ENCODE results near the gene SLC43A1. TPM values are rescaled to one million over a fixed set of nuclear protein-coding genes. Genes with fewer than 3 reads are reported as not detected.

The SLC43A1 gene
- 1 to 10 TPM; 2.5 to 3.7 TPM for polyA plus RNA-seq

GRCh38 chr11:57515332-57516060 is at the start of gene SLC43A1:
SLC43A1 (minus strand) TSS chr11:57515702; CDS start chr11:57514111, 1,591 bp downstream.
- peaks cover 3 to 13% of the 10 kb centered on the region in 2 donors for H3K4me1 ChIP-seq (ENCODE audit: control insufficient read depth in 2 of 2, insufficient read depth in 2 of 2, low read length in 1 of 2)
- H3K27ac ChIP-seq (ENCODE audit: low read depth in 2 of 2, low read length in 1 of 2), result peak within 1 kb of the TSS; percentile 50 to 56
- H3K27me3 ChIP-seq (ENCODE audit: control insufficient read depth in 1 of 2, insufficient read depth in 2 of 2, low read length in 2 of 2), result no peaks in the 10 kb centered on the region
- no peaks in the 10 kb centered on the region for H3K9me3 ChIP-seq (ENCODE audit: control insufficient read depth in 2 of 2, insufficient read depth in 1 of 2, low read depth in 1 of 2, low read length in 1 of 2)
- WGBS, 2 donors, result 0% methylated on average over 60 to 66 of the region's 66 CpGs
- no peaks in the 10 kb centered on the region for H3K36me3 ChIP-seq (ENCODE audit: control insufficient read depth in 2 of 2, insufficient read depth in 2 of 2, low read length in 1 of 2)
- H3K4me3 ChIP-seq (ENCODE audit: low read depth in 1 of 2, low read length in 2 of 2), result peak within 1 kb of the TSS; percentile 59 to 72

GRCh38 chr11:57562596-57562995 is 47.1 kb upstream of the SLC43A1 start:
- Histone ChIP-seq H3K27ac (ENCODE audit: low read depth in 2 of 2, low read length in 1 of 2) (no peak overlapping the region), H3K4me3 (ENCODE audit: low read depth in 1 of 2, low read length in 2 of 2) (no peak overlapping the region), H3K36me3 (ENCODE audit: control insufficient read depth in 2 of 2, insufficient read depth in 2 of 2, low read length in 1 of 2) (peaks cover 0 to 4% of the 10 kb centered on the region in 2 donors), H3K9me3 (ENCODE audit: control insufficient read depth in 2 of 2, insufficient read depth in 1 of 2, low read depth in 1 of 2, low read length in 1 of 2) (no peaks in the 10 kb centered on the region), H3K4me1 (ENCODE audit: control insufficient read depth in 2 of 2, insufficient read depth in 2 of 2, low read length in 1 of 2) (peaks cover 2 to 5% of the 10 kb centered on the region in 2 donors), H3K27me3 (ENCODE audit: control insufficient read depth in 1 of 2, insufficient read depth in 2 of 2, low read length in 2 of 2) (no peaks in the 10 kb centered on the region)
- WGBS, 2 donors, result 51 to 71% methylated on average over 4 of the region's 4 CpGs

GRCh38 chr11:57560146-57560545 is 44.6 kb upstream of the SLC43A1 start:
- Histone ChIP-seq H3K36me3 (ENCODE audit: control insufficient read depth in 2 of 2, insufficient read depth in 2 of 2, low read length in 1 of 2) (peaks cover 0 to 9% of the 10 kb centered on the region in 2 donors), H3K4me1 (ENCODE audit: control insufficient read depth in 2 of 2, insufficient read depth in 2 of 2, low read length in 1 of 2) (peaks cover 2 to 3% of the 10 kb centered on the region in 2 donors), H3K4me3 (ENCODE audit: low read depth in 1 of 2, low read length in 2 of 2) (no peak overlapping the region), H3K27me3 (ENCODE audit: control insufficient read depth in 1 of 2, insufficient read depth in 2 of 2, low read length in 2 of 2) (no peaks in the 10 kb centered on the region), H3K9me3 (ENCODE audit: control insufficient read depth in 2 of 2, insufficient read depth in 1 of 2, low read depth in 1 of 2, low read length in 1 of 2) (no peaks in the 10 kb centered on the region), H3K27ac (ENCODE audit: low read depth in 2 of 2, low read length in 1 of 2) (no peak overlapping the region)
- 76 to 79% methylated on average over 4 of the region's 4 CpGs for WGBS, 2 donors

- no peaks in the 10 kb centered on the region for H3K9me3 ChIP-seq (ENCODE audit: control insufficient read depth in 2 of 2, insufficient read depth in 1 of 2, low read depth in 1 of 2, low read length in 1 of 2)
- H3K4me1 ChIP-seq (ENCODE audit: control insufficient read depth in 2 of 2, insufficient read depth in 2 of 2, low read length in 1 of 2), result no peaks in the 10 kb centered on the region
- H3K4me3 ChIP-seq (ENCODE audit: low read depth in 1 of 2, low read length in 2 of 2), result no peak overlapping the region
- no peak overlapping the region for H3K27ac ChIP-seq (ENCODE audit: low read depth in 2 of 2, low read length in 1 of 2)
- 66 to 77% methylated on average over 8 of the region's 8 CpGs for WGBS, 2 donors
- no peaks in the 10 kb centered on the region for H3K27me3 ChIP-seq (ENCODE audit: control insufficient read depth in 1 of 2, insufficient read depth in 2 of 2, low read length in 2 of 2)
- peaks cover 16 to 27% of the 10 kb centered on the region in 2 donors for H3K36me3 ChIP-seq (ENCODE audit: control insufficient read depth in 2 of 2, insufficient read depth in 2 of 2, low read length in 1 of 2)
Observed at GRCh38 chr11:57556041-57556440, 40.5 kb upstream of the SLC43A1 start.

- no peak overlapping the region for H3K27ac ChIP-seq (ENCODE audit: low read depth in 2 of 2, low read length in 1 of 2)
- peaks cover 16 to 27% of the 10 kb centered on the region in 2 donors for H3K36me3 ChIP-seq (ENCODE audit: control insufficient read depth in 2 of 2, insufficient read depth in 2 of 2, low read length in 1 of 2)
- H3K4me3 ChIP-seq (ENCODE audit: low read depth in 1 of 2, low read length in 2 of 2), result no peak overlapping the region
- no peaks in the 10 kb centered on the region for H3K4me1 ChIP-seq (ENCODE audit: control insufficient read depth in 2 of 2, insufficient read depth in 2 of 2, low read length in 1 of 2)
- WGBS, 2 donors, result 86 to 93% methylated on average over 2 of the region's 2 CpGs
- no peaks in the 10 kb centered on the region for H3K27me3 ChIP-seq (ENCODE audit: control insufficient read depth in 1 of 2, insufficient read depth in 2 of 2, low read length in 2 of 2)
- no peaks in the 10 kb centered on the region for H3K9me3 ChIP-seq (ENCODE audit: control insufficient read depth in 2 of 2, insufficient read depth in 1 of 2, low read depth in 1 of 2, low read length in 1 of 2)
Observed at GRCh38 chr11:57555393-57555792, 39.9 kb upstream of the SLC43A1 start.

- Histone ChIP-seq H3K4me3 (ENCODE audit: low read depth in 1 of 2, low read length in 2 of 2) (no peak overlapping the region), H3K27me3 (ENCODE audit: control insufficient read depth in 1 of 2, insufficient read depth in 2 of 2, low read length in 2 of 2) (no peaks in the 10 kb centered on the region), H3K4me1 (ENCODE audit: control insufficient read depth in 2 of 2, insufficient read depth in 2 of 2, low read length in 1 of 2) (no peaks in the 10 kb centered on the region), H3K9me3 (ENCODE audit: control insufficient read depth in 2 of 2, insufficient read depth in 1 of 2, low read depth in 1 of 2, low read length in 1 of 2) (no peaks in the 10 kb centered on the region), H3K27ac (ENCODE audit: low read depth in 2 of 2, low read length in 1 of 2) (no peak overlapping the region), H3K36me3 (ENCODE audit: control insufficient read depth in 2 of 2, insufficient read depth in 2 of 2, low read length in 1 of 2) (peaks cover 16 to 32% of the 10 kb centered on the region in 2 donors)
- WGBS, 2 donors, result 67 to 86% methylated on average over 5 of the region's 5 CpGs
Observed at GRCh38 chr11:57552479-57552878, 37.0 kb upstream of the SLC43A1 start.

- H3K9me3 ChIP-seq (ENCODE audit: control insufficient read depth in 2 of 2, insufficient read depth in 1 of 2, low read depth in 1 of 2, low read length in 1 of 2), result no peaks in the 10 kb centered on the region
- no peaks in the 10 kb centered on the region for H3K27me3 ChIP-seq (ENCODE audit: control insufficient read depth in 1 of 2, insufficient read depth in 2 of 2, low read length in 2 of 2)
- 75 to 91% methylated on average over 4 of the region's 4 CpGs for WGBS, 2 donors
- H3K36me3 ChIP-seq (ENCODE audit: control insufficient read depth in 2 of 2, insufficient read depth in 2 of 2, low read length in 1 of 2), result peaks cover 16 to 32% of the 10 kb centered on the region in 2 donors
- H3K27ac ChIP-seq (ENCODE audit: low read depth in 2 of 2, low read length in 1 of 2), result no peak overlapping the region
- no peaks in the 10 kb centered on the region for H3K4me1 ChIP-seq (ENCODE audit: control insufficient read depth in 2 of 2, insufficient read depth in 2 of 2, low read length in 1 of 2)
- no peak overlapping the region for H3K4me3 ChIP-seq (ENCODE audit: low read depth in 1 of 2, low read length in 2 of 2)
Observed at GRCh38 chr11:57551941-57552340, 36.4 kb upstream of the SLC43A1 start.

- H3K4me1 ChIP-seq (ENCODE audit: control insufficient read depth in 2 of 2, insufficient read depth in 2 of 2, low read length in 1 of 2), result no peaks in the 10 kb centered on the region
- H3K27me3 ChIP-seq (ENCODE audit: control insufficient read depth in 1 of 2, insufficient read depth in 2 of 2, low read length in 2 of 2), result no peaks in the 10 kb centered on the region
- 84 to 88% methylated on average over 8 of the region's 8 CpGs for WGBS, 2 donors
- H3K36me3 ChIP-seq (ENCODE audit: control insufficient read depth in 2 of 2, insufficient read depth in 2 of 2, low read length in 1 of 2), result peaks cover 16 to 27% of the 10 kb centered on the region in 2 donors
- H3K4me3 ChIP-seq (ENCODE audit: low read depth in 1 of 2, low read length in 2 of 2), result no peak overlapping the region
- no peaks in the 10 kb centered on the region for H3K9me3 ChIP-seq (ENCODE audit: control insufficient read depth in 2 of 2, insufficient read depth in 1 of 2, low read depth in 1 of 2, low read length in 1 of 2)
- H3K27ac ChIP-seq (ENCODE audit: low read depth in 2 of 2, low read length in 1 of 2), result no peak overlapping the region
Observed at GRCh38 chr11:57549983-57550382, 34.5 kb upstream of the SLC43A1 start.

GRCh38 chr11:57547854-57548377 is 32.4 kb upstream of the SLC43A1 start:
- H3K36me3 ChIP-seq (ENCODE audit: control insufficient read depth in 2 of 2, insufficient read depth in 2 of 2, low read length in 1 of 2), result peaks cover 12 to 18% of the 10 kb centered on the region in 2 donors
- 41 to 47% methylated on average over 6 of the region's 6 CpGs for WGBS, 2 donors

More at GRCh38 chr11:57547854-57548377, 32.4 kb upstream of the SLC43A1 start:
- no peaks in the 10 kb centered on the region for H3K27me3 ChIP-seq (ENCODE audit: control insufficient read depth in 1 of 2, insufficient read depth in 2 of 2, low read length in 2 of 2)
- H3K4me3 ChIP-seq (ENCODE audit: low read depth in 1 of 2, low read length in 2 of 2), result no peak overlapping the region
- H3K27ac ChIP-seq (ENCODE audit: low read depth in 2 of 2, low read length in 1 of 2), result no peak overlapping the region
- H3K9me3 ChIP-seq (ENCODE audit: control insufficient read depth in 2 of 2, insufficient read depth in 1 of 2, low read depth in 1 of 2, low read length in 1 of 2), result no peaks in the 10 kb centered on the region
- no peaks in the 10 kb centered on the region for H3K4me1 ChIP-seq (ENCODE audit: control insufficient read depth in 2 of 2, insufficient read depth in 2 of 2, low read length in 1 of 2)

Data from esophagus (tissue), 2 donors.